ENCODE data around the gene CAPRIN1.
"Not testable (repeated sequence)": the region's sequence is repeated elsewhere in the genome, so short reads cannot be mapped to it uniquely, and the experiment has no call there.

CAPRIN1 gene

GRCh38 chr11:34091825-34092224 lies 40.3 kb downstream of the CAPRIN1 start:
- Histone ChIP-seq H3K4me3 (no peak overlapping the region), H4K20me1 (peaks cover 61 to 100% (median 96%) of the 10 kb centered on the region in 11 experiments; a peak in 21 of 22 replicates), H3K36me3 (peaks cover 98 to 100% (median 99%) of the 10 kb centered on the region in 11 experiments), H3K9ac (no peak overlapping the region), H3K9me3 (replicated peaks in 1 of 11) (no peaks in the 10 kb centered on the region), H3K27me3 (no peaks in the 10 kb centered on the region), H3K4me2 (no peak overlapping the region), H3K4me1 (peaks cover 2 to 7% (median 3%) of the 10 kb centered on the region in 10 experiments; a peak in 16 of 20 replicates), H3K27ac (no peak overlapping the region)
- no peak for TF ChIP-seq Cebpa-rat (IDR thresholded peaks at IDR 0.05)

GRCh38 chr11:34094900-34095299 lies 43.4 kb downstream of the CAPRIN1 start:
- H3K4me3 ChIP-seq; H3K4me2 ChIP-seq; H3K27ac ChIP-seq; H3K9me3 ChIP-seq (replicated peaks in 1 of 11); H3K27me3 ChIP-seq: not testable (repeated sequence)
- Histone ChIP-seq H3K36me3 (peaks cover 100% of the 10 kb centered on the region in 11 experiments), H3K4me1 (peaks cover 0 to 13% (median 0%) of the 10 kb centered on the region in 10 experiments; a peak in 5 of 20 replicates), H4K20me1 (peaks cover 47 to 96% (median 86%) of the 10 kb centered on the region in 11 experiments; a peak in 21 of 22 replicates), H3K9ac (0 out of 22 replicates have a peak overlapping the region, but pooled peaks of 1 of the 11 experiments have one; percentile 13)

GRCh38 chr11:34098813-34099212 lies 47.3 kb downstream of the CAPRIN1 start:
- H4K20me1 ChIP-seq = peaks cover 28 to 66% (median 48%) of the 10 kb centered on the region in 11 experiments; a peak in 20 of 22 replicates
- peaks cover 3 to 26% (median 14%) of the 10 kb centered on the region in 10 experiments for H3K4me1 ChIP-seq
- H3K27ac ChIP-seq = no peak overlapping the region
- TF ChIP-seq Cebpa-rat (IDR thresholded peaks at IDR 0.05) = no peak
- no peaks in the 10 kb centered on the region for H3K9me3 ChIP-seq (replicated peaks in 1 of 11)
- H3K36me3 ChIP-seq = peaks cover 83 to 97% (median 92%) of the 10 kb centered on the region in 11 experiments
- no peak overlapping the region for H3K4me3 ChIP-seq
- no peaks in the 10 kb centered on the region for H3K27me3 ChIP-seq
- H3K4me2 ChIP-seq = no peak overlapping the region
- H3K9ac ChIP-seq = no peak overlapping the region

GRCh38 chr11:34104680-34105078 lies 53.1 kb downstream of the CAPRIN1 start:
- peak overlapping the region; percentile 88 to 99 (median 93) for H3K9ac ChIP-seq
- H3K36me3 ChIP-seq = peaks cover 44 to 66% (median 62%) of the 10 kb centered on the region in 11 experiments
- peak overlapping the region; percentile 72 to 93 (median 86) for H3K4me2 ChIP-seq
- no peaks in the 10 kb centered on the region for H3K27me3 ChIP-seq
- H4K20me1 ChIP-seq = peaks cover 0 to 18% (median 1%) of the 10 kb centered on the region in 11 experiments; a peak in 4 of 22 replicates
- no peak for TF ChIP-seq Cebpa-rat (IDR thresholded peaks at IDR 0.05)
- no peaks in the 10 kb centered on the region for H3K9me3 ChIP-seq (replicated peaks in 1 of 11)
- peaks cover 32 to 54% (median 44%) of the 10 kb centered on the region in 10 experiments for H3K4me1 ChIP-seq
- peak overlapping the region; percentile 75 to 94 (median 87) for H3K4me3 ChIP-seq
- H3K27ac ChIP-seq = peak overlapping the region; percentile 87 to 97 (median 93)

- Histone ChIP-seq H3K36me3 (peaks cover 44 to 66% (median 62%) of the 10 kb centered on the region in 11 experiments), H3K4me3 (peak within 1 kb of the TSS; percentile 75 to 94 (median 87))
- no peak for TF ChIP-seq Cebpa-rat (IDR thresholded peaks at IDR 0.05)
Observed at GRCh38 chr11:34105079-34105956, 53.8 kb downstream of the CAPRIN1 start, which contains the start of gene NAT10. Gene NAT10, plus strand, starts transcription at chr11:34105629. Its CDS starts 2,597 bp downstream, at chr11:34108226.

GRCh38 chr11:34105957-34106504 lies 54.5 kb downstream of the CAPRIN1 start:
- no peak for TF ChIP-seq Cebpa-rat (IDR thresholded peaks at IDR 0.05)
- Histone ChIP-seq H3K27me3 (no peaks in the 10 kb centered on the region), H3K36me3 (peaks cover 44 to 66% (median 62%) of the 10 kb centered on the region in 11 experiments), H3K4me3 (peak overlapping the region; percentile 75 to 94 (median 87)), H3K4me1 (peaks cover 37 to 54% (median 46%) of the 10 kb centered on the region in 10 experiments), H4K20me1 (peaks cover 0 to 22% (median 0%) of the 10 kb centered on the region in 11 experiments; a peak in 5 of 22 replicates), H3K9me3 (replicated peaks in 1 of 11) (no peaks in the 10 kb centered on the region), H3K9ac (peak overlapping the region; percentile 88 to 99 (median 93)), H3K4me2 (peak overlapping the region; percentile 78 to 96 (median 91)), H3K27ac (peak overlapping the region; percentile 87 to 97 (median 93))

More at GRCh38 chr11:34105079-34105956, 53.8 kb downstream of the CAPRIN1 start, which contains the start of gene NAT10:
- Histone ChIP-seq H3K4me1 (peaks cover 32 to 54% (median 44%) of the 10 kb centered on the region in 10 experiments), H4K20me1 (peaks cover 0 to 15% (median under 1%) of the 10 kb centered on the region in 11 experiments; a peak in 4 of 22 replicates), H3K9me3 (replicated peaks in 1 of 11) (no peaks in the 10 kb centered on the region), H3K4me2 (peak within 1 kb of the TSS; percentile 78 to 96 (median 91)), H3K27me3 (no peaks in the 10 kb centered on the region), H3K9ac (peak within 1 kb of the TSS; percentile 88 to 99 (median 93)), H3K27ac (peak within 1 kb of the TSS; percentile 87 to 97 (median 93))

- Histone ChIP-seq H3K9ac (peak overlapping the region in 5 of 11 experiments; percentile 11 to 24 (median 20); a peak in 3 of 22 replicates), H4K20me1 (peaks cover 0 to 80% (median 15%) of the 10 kb centered on the region in 11 experiments; a peak in 10 of 22 replicates), H3K27me3 (no peaks in the 10 kb centered on the region), H3K4me2 (peak overlapping the region in 4 of 11 experiments; percentile 9 to 36 (median 17); a peak in 5 of 22 replicates), H3K4me1 (peaks cover 13 to 29% (median 19%) of the 10 kb centered on the region in 10 experiments), H3K4me3 (no peak overlapping the region), H3K27ac (no peak overlapping the region), H3K9me3 (replicated peaks in 1 of 11) (no peaks in the 10 kb centered on the region), H3K36me3 (peaks cover 91 to 100% (median 98%) of the 10 kb centered on the region in 11 experiments)
- no peak for TF ChIP-seq Cebpa-rat (IDR thresholded peaks at IDR 0.05)
Observed at GRCh38 chr11:34111722-34112270, 60.3 kb downstream of the CAPRIN1 start.

- Histone ChIP-seq H3K9ac (no peak overlapping the region), H3K9me3 (replicated peaks in 1 of 11) (no peaks in the 10 kb centered on the region), H3K4me1 (peaks cover 0 to 15% (median 10%) of the 10 kb centered on the region in 10 experiments; a peak in 13 of 20 replicates), H3K4me3 (no peak overlapping the region), H4K20me1 (peaks cover 0 to 100% (median 23%) of the 10 kb centered on the region in 11 experiments; a peak in 12 of 22 replicates), H3K36me3 (peaks cover 100% of the 10 kb centered on the region in 11 experiments), H3K4me2 (no peak overlapping the region), H3K27ac (no peak overlapping the region), H3K27me3 (no peaks in the 10 kb centered on the region)
- TF ChIP-seq Cebpa-rat (IDR thresholded peaks at IDR 0.05) = no peak
Observed at GRCh38 chr11:34114014-34114413, 62.5 kb downstream of the CAPRIN1 start.

All from BLaER1 treated with 17β-estradiol and CSF1 and Interleukin-3, amounts not matched to agents 10 nM and 100 nM (cell line).